Endodermal cell (in vitro differentiated cells): ENCODE data around the gene ST3GAL6. TPM values are rescaled to one million over a fixed set of nuclear protein-coding genes. Genes with fewer than 3 reads are reported as not detected.
A peak's percentile ranks its signal among the peaks of the same experiment; 100 is the strongest.

Experiments
- DNase-seq: peaks from one replicate; pipeline ENCODE4 v3.0.0-alpha.2; 2017
- H3K27ac ChIP-seq: 2 replicates; pipeline ENCODE4 v1.5.1; 2013; ENCODE audit warnings: mild to moderate bottlenecking, low read depth, low read length, moderate library complexity
- H3K27me3 ChIP-seq: 2 replicates; pipeline ENCODE4 v1.6.1; 2013; ENCODE audit warnings: mild to moderate bottlenecking, low read length, moderate library complexity; ENCODE audit not compliant: insufficient read depth, control insufficient read depth, poor library complexity, severe bottlenecking
- H3K36me3 ChIP-seq: 2 replicates; pipeline ENCODE4 v1.7.0; 2013; ENCODE audit warnings: mild to moderate bottlenecking, low read length, moderate library complexity; ENCODE audit not compliant: control insufficient read depth, insufficient read depth
- H3K4me1 ChIP-seq: one replicate; pipeline ENCODE4 v1.7.0; 2013; ENCODE audit warnings: low read length; ENCODE audit not compliant: control insufficient read depth, insufficient read depth
- H3K4me3 ChIP-seq: 2 replicates; pipeline ENCODE4 v1.5.1; 2013; ENCODE audit warnings: mild to moderate bottlenecking, low read length, moderate library complexity
- H3K9ac ChIP-seq: 2 replicates; pipeline ENCODE4 v1.6.1; 2013; ENCODE audit warnings: mild to moderate bottlenecking, low read length, moderate library complexity; ENCODE audit not compliant: poor library complexity, severe bottlenecking; ENCODE audit errors: extremely low read depth
- H3K9me3 ChIP-seq: 2 replicates; pipeline ENCODE4 v1.6.1; 2013; ENCODE audit warnings: mild to moderate bottlenecking, low read length, moderate library complexity; ENCODE audit not compliant: control insufficient read depth
- H3K27ac Mint-ChIP-seq: 2 replicates; pipeline ENCODE4 v1.8.0; 2020; ENCODE audit warnings: mixed read lengths
- H3K27me3 Mint-ChIP-seq: 2 replicates; pipeline ENCODE4 v1.8.0; 2021; ENCODE audit warnings: mild to moderate bottlenecking, mixed read lengths; ENCODE audit not compliant: insufficient read depth
- H3K36me3 Mint-ChIP-seq: 2 replicates; pipeline ENCODE4 v1.8.0; 2020; ENCODE audit warnings: low read depth, mixed read lengths
- H3K4me1 Mint-ChIP-seq: 2 replicates; pipeline ENCODE4 v1.8.0; 2020; ENCODE audit warnings: mixed read lengths
- H3K4me3 Mint-ChIP-seq: 2 replicates; pipeline ENCODE4 v1.8.0; 2020; ENCODE audit warnings: mild to moderate bottlenecking, moderate library complexity, mixed read lengths
- H3K9me3 Mint-ChIP-seq: 2 replicates; pipeline ENCODE4 v1.8.0; 2020; ENCODE audit warnings: mild to moderate bottlenecking, mixed read lengths
- WGBS, 2 experiments: methylation state at CpG; one replicate each; pipeline versions ENCODE4 v1.1.5 to v1.1.7; 2013; ENCODE audit warnings: missing lambda C conversion rate in 2 of 2, mixed read lengths in 1 of 2; ENCODE audit not compliant: insufficient coverage in 1 of 2, insufficient read length in 1 of 2; 5-methylcytosine and 5-hydroxymethylcytosine counted together
- total RNA-seq, 2 donors: library from RNA; stranded (reverse); fragmentation: NEBNext Ultra II Directional in 1 of 2; extraction: Animal tissue kit (Norgen Biotek cat#: 25700) in 1 of 2; gene quantifications; 2 replicates in 1 of 2; 3 replicates in 1 of 2; pipeline ENCODE4 v1.2.1, GENCODE V29; 2021
- TF ChIP-seq, protein P1 (sequence below): fragments of 200-600 bp; sonication (generic); conservative IDR thresholded peaks from 2 replicates; pipeline ENCODE4 v1.5.0; 2021; ENCODE audit warnings: antibody characterized with exemption, mild to moderate bottlenecking

ST3GAL6 gene
- total RNA-seq, 2 donors from 2014 or later, result 8.1 to 9.9 TPM

DNA sequence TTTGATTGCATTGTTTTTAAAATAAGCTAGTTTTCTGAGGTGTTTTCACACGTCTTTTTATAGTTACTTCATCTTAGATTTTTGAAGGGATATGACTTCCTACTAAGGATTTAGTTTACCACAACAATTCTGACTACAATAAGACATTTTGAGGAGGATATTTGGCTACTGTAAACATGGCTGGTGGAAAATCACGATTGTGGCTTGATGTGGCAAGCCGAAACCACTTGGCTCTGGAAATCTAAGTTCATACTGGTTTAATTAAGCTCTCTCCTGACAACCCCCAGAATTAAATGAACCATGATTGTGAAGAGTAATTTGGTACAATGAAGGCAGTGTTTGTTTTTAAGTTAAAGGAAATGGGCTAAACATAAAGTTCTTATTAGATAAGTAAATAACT is 30.8 kb downstream of the ST3GAL6 start:
- H3K9ac ChIP-seq, result no peak overlapping the region
- H3K27ac Mint-ChIP-seq, result peak overlapping the region; percentile 12
- H3K4me1 Mint-ChIP-seq, result no peaks in the 10 kb centered on the region
- H3K4me3 ChIP-seq, result no peak overlapping the region
- H3K4me3 Mint-ChIP-seq, result no peak overlapping the region
- no peaks in the 10 kb centered on the region for H3K9me3 ChIP-seq
- WGBS, 2 experiments, result 80 to 86% methylated on average over 1 to 3 of the region's 3 CpGs
- peaks cover 19% of the 10 kb centered on the region for H3K36me3 Mint-ChIP-seq
- H3K36me3 ChIP-seq, result peaks cover 27% of the 10 kb centered on the region
- H3K27ac ChIP-seq, result no peak overlapping the region
- H3K9me3 Mint-ChIP-seq, result no peaks in the 10 kb centered on the region
- no peaks in the 10 kb centered on the region for H3K27me3 Mint-ChIP-seq
- no peaks in the 10 kb centered on the region for H3K4me1 ChIP-seq
- no peak for DNase-seq
- TF ChIP-seq, protein P1, sequence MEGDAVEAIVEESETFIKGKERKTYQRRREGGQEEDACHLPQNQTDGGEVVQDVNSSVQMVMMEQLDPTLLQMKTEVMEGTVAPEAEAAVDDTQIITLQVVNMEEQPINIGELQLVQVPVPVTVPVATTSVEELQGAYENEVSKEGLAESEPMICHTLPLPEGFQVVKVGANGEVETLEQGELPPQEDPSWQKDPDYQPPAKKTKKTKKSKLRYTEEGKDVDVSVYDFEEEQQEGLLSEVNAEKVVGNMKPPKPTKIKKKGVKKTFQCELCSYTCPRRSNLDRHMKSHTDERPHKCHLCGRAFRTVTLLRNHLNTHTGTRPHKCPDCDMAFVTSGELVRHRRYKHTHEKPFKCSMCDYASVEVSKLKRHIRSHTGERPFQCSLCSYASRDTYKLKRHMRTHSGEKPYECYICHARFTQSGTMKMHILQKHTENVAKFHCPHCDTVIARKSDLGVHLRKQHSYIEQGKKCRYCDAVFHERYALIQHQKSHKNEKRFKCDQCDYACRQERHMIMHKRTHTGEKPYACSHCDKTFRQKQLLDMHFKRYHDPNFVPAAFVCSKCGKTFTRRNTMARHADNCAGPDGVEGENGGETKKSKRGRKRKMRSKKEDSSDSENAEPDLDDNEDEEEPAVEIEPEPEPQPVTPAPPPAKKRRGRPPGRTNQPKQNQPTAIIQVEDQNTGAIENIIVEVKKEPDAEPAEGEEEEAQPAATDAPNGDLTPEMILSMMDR, result no peak
- H3K27me3 ChIP-seq, result no peaks in the 10 kb centered on the region

DNA sequence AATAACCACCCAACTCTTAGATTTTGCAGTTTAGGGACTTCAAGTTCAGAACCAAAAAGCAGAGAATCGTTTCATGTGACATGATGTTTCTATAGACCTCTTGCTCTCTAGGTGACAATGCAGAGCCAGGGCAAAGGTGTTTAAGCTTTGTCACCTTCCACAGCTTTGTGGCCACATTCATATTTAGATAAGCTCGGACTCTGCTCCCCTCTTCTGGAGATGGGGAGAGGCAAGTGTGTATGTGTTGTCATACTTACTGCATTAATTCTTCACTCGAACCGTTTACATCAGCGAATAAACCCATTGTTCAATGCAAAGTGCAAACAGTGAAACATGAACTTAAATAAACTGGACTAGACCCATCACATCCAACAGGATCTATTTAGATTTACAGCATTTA is 33.2 kb downstream of the ST3GAL6 start:
- no peaks in the 10 kb centered on the region for H3K27me3 ChIP-seq
- H3K9ac ChIP-seq, result no peak overlapping the region
- H3K27me3 Mint-ChIP-seq, result no peaks in the 10 kb centered on the region
- TF ChIP-seq, protein P1, result no peak
- no peak overlapping the region for H3K4me3 Mint-ChIP-seq
- no peak overlapping the region for H3K27ac ChIP-seq
- H3K4me1 Mint-ChIP-seq, result no peaks in the 10 kb centered on the region
- no peak for DNase-seq
- H3K4me3 ChIP-seq, result no peak overlapping the region
- no peaks in the 10 kb centered on the region for H3K4me1 ChIP-seq
- peaks cover 39% of the 10 kb centered on the region for H3K36me3 Mint-ChIP-seq
- no peaks in the 10 kb centered on the region for H3K9me3 ChIP-seq
- peaks cover 46% of the 10 kb centered on the region for H3K36me3 ChIP-seq
- WGBS, 2 experiments, result 63 to 89% methylated on average over 1 to 5 of the region's 5 CpGs
- no peaks in the 10 kb centered on the region for H3K9me3 Mint-ChIP-seq
- H3K27ac Mint-ChIP-seq, result peak overlapping the region; percentile 70

DNA sequence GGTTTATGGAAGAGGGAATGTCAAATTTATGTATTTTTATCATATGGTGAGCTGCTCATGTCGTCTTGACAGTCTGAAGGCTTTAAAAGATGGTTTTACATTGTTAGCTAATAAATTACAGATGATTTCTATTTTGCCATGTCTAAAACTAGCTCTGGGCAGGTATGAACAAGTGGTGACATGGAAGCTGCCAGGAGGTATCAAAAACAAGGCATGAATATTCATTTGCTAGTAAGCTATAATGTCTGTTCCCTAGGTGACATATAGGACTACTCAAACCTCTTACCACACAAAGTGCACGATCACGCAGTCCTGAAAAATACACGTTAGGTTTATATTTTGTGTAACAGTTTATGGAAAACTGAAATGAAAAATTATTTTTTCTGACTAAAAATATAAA is 34.8 kb downstream of the ST3GAL6 start:
- Histone ChIP-seq H3K27ac (no peak overlapping the region), H3K4me3 (no peak overlapping the region), H3K36me3 (peaks cover 50% of the 10 kb centered on the region), H3K9me3 (no peaks in the 10 kb centered on the region), H3K4me1 (no peaks in the 10 kb centered on the region), H3K9ac (no peak overlapping the region), H3K27me3 (no peaks in the 10 kb centered on the region)
- Mint-ChIP-seq H3K9me3 (peaks cover 3% of the 10 kb centered on the region), H3K27me3 (no peaks in the 10 kb centered on the region), H3K27ac (no peak overlapping the region), H3K4me1 (no peaks in the 10 kb centered on the region), H3K4me3 (no peak overlapping the region), H3K36me3 (peaks cover 52% of the 10 kb centered on the region)
- WGBS, 2 experiments, result 94% methylated on average over 1 of the region's 4 CpGs; no CpG with 5 or more reads in 1 of the 2 experiments
- TF ChIP-seq, protein P1, result no peak
- no peak for DNase-seq
